HCT116 (cell line): ENCODE measurements around the gene TICAM1. TPM values are rescaled to one million over a fixed set of nuclear protein-coding genes. Genes with fewer than 3 reads are reported as not detected.

Experiments used
- ATAC-seq: fragments of 200-7000 bp; cut with Tn5 transposase; 2 replicates; pipeline ENCODE4 v1.9.1; 2020; ENCODE audit warnings: mild to moderate bottlenecking, moderate library complexity
- BruUV-seq: library from RNA; stranded (reverse); fragments of 400-500 nt; replicated peaks from 2 replicates; lab custom pipeline; 2021; lab: Mats Ljungman, UMichigan
- CTCF ChIA-PET: fragments of 300-600 bp; sonication (Branson Sonifier 250); formaldehyde crosslinking; loops from one replicate; lab custom pipeline; 2021; ENCODE audit warnings: antibody characterized with exemption; lab: Charles Lee
- POLR2A ChIA-PET: fragments of 300-600, 350-600 bp; sonication (Branson Sonifier 250); formaldehyde crosslinking; loops from one replicate; lab custom pipeline; 2021; ENCODE audit warnings: antibody characterized with exemption; lab: Charles Lee
- RAD21 ChIA-PET, 2 experiments: fragments of 300-600 bp; sonication (Branson Sonifier 250); formaldehyde crosslinking; loops; one replicate each; lab custom pipeline; 2023; ENCODE audit warnings: low total read pairs in 2 of 2; ENCODE audit not compliant: uncharacterized antibody in 2 of 2, unreplicated experiment in 2 of 2, low non-redundant PET in 1 of 2; lab: Charles Lee
- DNase-seq: peaks from one replicate; pipeline ENCODE4 v3.0.0-alpha.2; 2010; ENCODE audit warnings: low read depth, low spot score
- H2AFZ ChIP-seq: fragments of 200-600 bp; shearing (Covaris generic), sonication (generic); 2 replicates; pipeline ENCODE4 v1.6.1; 2017; ENCODE audit warnings: low read depth, mixed run types, mixed read lengths, antibody characterized with exemption, low read length; ENCODE audit not compliant: poor library complexity, severe bottlenecking
- H3K27ac ChIP-seq: 2 replicates; pipeline ENCODE4 v1.5.1; 2012; ENCODE audit warnings: low read depth, low read length
- H3K27me3 ChIP-seq: fragments of 200-600 bp; sonication (generic); 2 replicates; pipeline ENCODE4 v1.6.1; 2016; ENCODE audit warnings: mixed run types, low read length, mixed read lengths; ENCODE audit not compliant: insufficient read depth
- H3K36me3 ChIP-seq, 2 experiments: fragments of 200-500 bp in 1 of 2; fragments of 200-600 bp in 1 of 2; sonication (Bioruptor generic) in 1 of 2; sonication (generic) in 1 of 2; 2 replicates each; pipeline versions ENCODE4 v1.5.1 to v1.6.1; 2014 to 2016; ENCODE audit warnings: low read length in 2 of 2, inconsistent platforms in 1 of 2, mixed read lengths in 1 of 2, mixed run types in 1 of 2; ENCODE audit not compliant: insufficient read depth in 2 of 2, control insufficient read depth in 1 of 2
- H3K4me1 ChIP-seq, 2 experiments: fragments of 200-600 bp in 1 of 2; sonication (generic) in 1 of 2; 2 replicates each; pipeline versions ENCODE4 v1.5.1 to v1.6.1; 2012 to 2017; ENCODE audit warnings: low read length in 2 of 2, inconsistent platforms in 1 of 2, mild to moderate bottlenecking in 1 of 2, mixed read lengths in 1 of 2, mixed run types in 1 of 2, moderate library complexity in 1 of 2; ENCODE audit not compliant: insufficient read depth in 2 of 2, control insufficient read depth in 1 of 2
- H3K4me2 ChIP-seq: fragments of 200-600 bp; sonication (generic); 2 replicates; pipeline ENCODE4 v1.6.1; 2017; ENCODE audit warnings: mixed run types, low read length, mixed read lengths
- H3K4me3 ChIP-seq, 2 experiments: fragments of 200-600 bp in 1 of 2; sonication (generic) in 1 of 2; replicated peaks in 1 of 2; 2 replicates each; pipeline ENCODE4 v1.5.1; 2011 to 2016; ENCODE audit warnings: low read length in 2 of 2, control low read depth in 1 of 2, low read depth in 1 of 2, mild to moderate bottlenecking in 1 of 2, mixed read lengths in 1 of 2, mixed run types in 1 of 2
- H3K79me2 ChIP-seq: fragments of 200-600 bp; sonication (generic); 2 replicates; pipeline ENCODE4 v1.6.1; 2017; ENCODE audit warnings: mild to moderate bottlenecking, mixed run types, low read length, moderate library complexity, mixed read lengths; ENCODE audit not compliant: insufficient read depth
- H3K9ac ChIP-seq: fragments of 200-600 bp; sonication (generic); 2 replicates; pipeline ENCODE4 v1.6.1; 2016; ENCODE audit warnings: low read length, mixed read lengths
- H3K9me2 ChIP-seq: fragments of 200-600 bp; sonication (generic), shearing (Covaris generic); 2 replicates; pipeline ENCODE4 v1.6.1; 2017; ENCODE audit warnings: mixed run types, mild to moderate bottlenecking, moderate library complexity; ENCODE audit not compliant: insufficient read depth
- H3K9me3 ChIP-seq, 2 experiments: fragments of 200-500 bp in 1 of 2; fragments of 200-600 bp in 1 of 2; sonication (Bioruptor generic) in 1 of 2; sonication (generic) in 1 of 2; 2 replicates each; pipeline ENCODE4 v1.6.1; 2014 to 2017; ENCODE audit warnings: low read length in 2 of 2, mixed read lengths in 2 of 2, inconsistent platforms in 1 of 2, low read depth in 1 of 2, mild to moderate bottlenecking in 1 of 2, mixed run types in 1 of 2, moderate library complexity in 1 of 2; ENCODE audit not compliant: control insufficient read depth in 1 of 2, insufficient read depth in 1 of 2
- H4K20me1 ChIP-seq: fragments of 200-600 bp; sonication (generic), shearing (Covaris generic); 2 replicates; pipeline ENCODE4 v1.6.1; 2017; ENCODE audit warnings: mixed run types, mild to moderate bottlenecking, moderate library complexity; ENCODE audit not compliant: insufficient read depth
- ATF3 ChIP-seq: IDR thresholded peaks from 2 replicates; pipeline ENCODE4 v1.6.1; 2012
- CBX3 ChIP-seq: IDR thresholded peaks from 2 replicates; pipeline ENCODE4 v1.6.1; 2012; ENCODE audit warnings: low read depth
- CEBPB ChIP-seq: IDR thresholded peaks from 2 replicates; pipeline ENCODE4 v1.6.1; 2012; ENCODE audit warnings: low read depth
- CTCF ChIP-seq, 3 experiments: fragments of 200-600 bp in 1 of 3; sonication (generic) in 1 of 3; IDR thresholded peaks in 2 of 3; conservative IDR thresholded peaks in 1 of 3; 2 replicates each; pipeline ENCODE4 v1.5.1; 2012 to 2017; ENCODE audit warnings: low read depth in 2 of 3, low read length in 2 of 3, antibody characterized with exemption in 1 of 3, borderline replicate concordance in 1 of 3, control low read depth in 1 of 3, mild to moderate bottlenecking in 1 of 3, mixed read lengths in 1 of 3, mixed run types in 1 of 3, moderate library complexity in 1 of 3; ENCODE audit not compliant: insufficient read depth in 1 of 3
- ELF1 ChIP-seq: IDR thresholded peaks from 2 replicates; pipeline ENCODE4 v1.6.1; 2012; ENCODE audit warnings: low read depth, borderline replicate concordance
- EZH2phosphoT487 ChIP-seq: fragments of 200-600 bp; IDR thresholded peaks from 2 replicates; pipeline ENCODE4 v1.6.1; 2018; ENCODE audit warnings: antibody characterized with exemption, borderline replicate concordance
- JUND ChIP-seq: IDR thresholded peaks from 2 replicates; pipeline ENCODE4 v1.6.1; 2012
- MAX ChIP-seq: IDR thresholded peaks from 2 replicates; pipeline ENCODE4 v1.6.1; 2012
- POLR2A ChIP-seq: IDR thresholded peaks from 2 replicates; pipeline ENCODE4 v1.7.0; 2011; ENCODE audit warnings: borderline replicate concordance; ENCODE audit not compliant: insufficient read depth, insufficient read length; ENCODE audit errors: extremely low read depth
- POLR2AphosphoS5 ChIP-seq: IDR thresholded peaks from 2 replicates; pipeline ENCODE4 v1.6.1; 2011; ENCODE audit warnings: mild to moderate bottlenecking, low read depth, low read length, moderate library complexity
- RAD21 ChIP-seq: IDR thresholded peaks from 2 replicates; pipeline ENCODE4 v1.6.1; 2012; ENCODE audit warnings: low read depth, mild to moderate bottlenecking
- SIN3A ChIP-seq: IDR thresholded peaks from 2 replicates; pipeline ENCODE4 v1.6.1; 2012; ENCODE audit warnings: low read depth
- ZBTB33 ChIP-seq: IDR thresholded peaks from 2 replicates; pipeline ENCODE4 v1.6.1; 2011; ENCODE audit warnings: mild to moderate bottlenecking, low read length, moderate library complexity; ENCODE audit not compliant: insufficient replicate concordance; ENCODE audit errors: extremely low read depth
- ZFX ChIP-seq: fragments of 450-650 bp; IDR thresholded peaks from 2 replicates; pipeline ENCODE4 v1.6.1; 2017
- ZNF274 ChIP-seq: fragments of 200-500 bp; sonication (Bioruptor generic); IDR thresholded peaks from 2 replicates; pipeline ENCODE4 v1.6.1; 2014; ENCODE audit warnings: mild to moderate bottlenecking, low read depth, low read length, inconsistent platforms
- intact Hi-C: fragments of 100-400 bp; cut with micrococcal nuclease; formaldehyde crosslinking; loops from 2 replicates; pipeline ENCODE4 v1.10.0; 2022
- total RNA-seq: library from RNA; stranded (reverse); gene quantifications from one replicate; pipeline ENCODE4 v1.2.1, GENCODE V29; 2021; ENCODE audit not compliant: unreplicated experiment

Gene TICAM1
- total RNA-seq, 1 experiment from 2014 or later: 28.7 TPM

- Histone ChIP-seq H3K4me3 (no peak overlapping the region), H3K79me2 (peaks cover 3% of the 10 kb centered on the region; the same call in 1 of the 2 replicates), H3K27ac (no peak overlapping the region), H3K9me2 (no peaks in the 10 kb centered on the region), H3K4me2 (no peak overlapping the region), H4K20me1 (no peaks in the 10 kb centered on the region), H3K9ac (no peak overlapping the region), H3K9me3 (no peaks in the 10 kb centered on the region), H3K36me3 (peaks cover 41 to 51% of the 10 kb centered on the region in 2 experiments), H2AFZ (no peak overlapping the region), H3K4me1 (no peaks in the 10 kb centered on the region), H3K27me3 (no peaks in the 10 kb centered on the region)
- ChIA-PET RAD21 (interaction anchor here (0.7 to 1.9 kb wide), 4 partner anchors 42 to 180 kb away, joined by 3 to 14 read pairs (median 7); no protein-coding TSS in a partner anchor), CTCF (interaction anchor here (0.6 to 4.8 kb wide), 14 partner anchors 11 to 180 kb away, joined by 3 to 63 read pairs (median 4); partner anchors contain the start of genes FEM1A and PLIN3), POLR2A (interaction anchor here (0.6 to 1.5 kb wide), 2 partner anchors 15 to 42 kb away, joined by 3 to 5 read pairs; partner anchors contain the start of gene PLIN3)
- BruUV-seq: no TSS peak
- peak; percentile 95 for ATAC-seq
- DNase-seq: no peak
- TF ChIP-seq POLR2AphosphoS5 (peak; percentile 48; the same call in 1 of the 2 replicates), POLR2A (no peak), RAD21 (peak; percentile 71), CTCF (IDR thresholded peaks at IDR 0.05 in 2 of 3, conservative IDR thresholded peaks at IDR 0.05 in 1 of 3; ENCODE audit: borderline replicate concordance in 1 of 3, insufficient read depth in 1 of 3, low read depth in 2 of 3, low read length in 2 of 3) (peak; percentile 44 to 87 (median 87))
- intact Hi-C loops: loop anchor here (1.0 kb wide), 1 partner anchor 42 kb away; no protein-coding TSS in a partner anchor
Measured at GRCh38 chr19:4851551-4852290, 20.2 kb upstream of the TICAM1 start.

GRCh38 chr19:4849019-4849418 lies 17.5 kb upstream of the TICAM1 start:
- no peaks in the 10 kb centered on the region for H3K27me3 ChIP-seq
- H4K20me1 ChIP-seq: no peaks in the 10 kb centered on the region
- no peak for DNase-seq
- no peak for ATAC-seq
- peaks cover 34 to 48% of the 10 kb centered on the region in 2 experiments for H3K36me3 ChIP-seq
- ChIA-PET RAD21 (no interaction called here), POLR2A (no interaction called here), CTCF (no interaction called here)
- no peak overlapping the region for H3K27ac ChIP-seq
- H3K4me1 ChIP-seq: no peaks in the 10 kb centered on the region
- H3K4me3 ChIP-seq: no peak overlapping the region
- intact Hi-C loops: no loop called here
- peaks cover 3% of the 10 kb centered on the region; the same call in 1 of the 2 replicates for H3K79me2 ChIP-seq
- no peak overlapping the region for H3K4me2 ChIP-seq
- no peaks in the 10 kb centered on the region for H3K9me2 ChIP-seq
- no peak overlapping the region for H2AFZ ChIP-seq
- no TSS peak for BruUV-seq
- no peaks in the 10 kb centered on the region for H3K9me3 ChIP-seq
- no peak for TF ChIP-seq ZNF274
- TF ChIP-seq EZH2phosphoT487: no peak
- no peak for TF ChIP-seq SIN3A
- no peak for TF ChIP-seq MAX
- no peak for TF ChIP-seq CEBPB
- no peak for TF ChIP-seq ATF3
- TF ChIP-seq CBX3: no peak
- no peak for TF ChIP-seq ZBTB33
- no peak for TF ChIP-seq ELF1
- TF ChIP-seq ZFX: no peak
- no peak for TF ChIP-seq JUND
- TF ChIP-seq POLR2A: no peak
- TF ChIP-seq, all 23 proteins: peak for 0
- H3K9ac ChIP-seq: no peak overlapping the region
